Transverse colon (tissue), 3 donors: ENCODE data around the gene PAXIP1.

Experiments
- EP300 ChIP-seq: sonication (generic); formaldehyde crosslinking; IDR thresholded peaks from one replicate; pipeline ENCODE4 v1.6.1; 2017; ENCODE audit warnings: antibody characterized with exemption, low read depth
- POLR2A ChIP-seq: fragments of 450-650 bp; IDR thresholded peaks from one replicate; pipeline ENCODE4 v1.6.1; 2016; ENCODE audit warnings: antibody characterized with exemption, mild to moderate bottlenecking, moderate library complexity
- TF ChIP-seq, protein P1 (sequence below), 5 experiments: fragments of 200-600 bp in 3 of 5; fragments of 450-650 bp in 2 of 5; sonication (generic) in 3 of 5; IDR thresholded peaks; 1 replicate in 2 of 5; 2 replicates in 3 of 5; pipeline ENCODE4 v1.5.1; 2016 to 2017; ENCODE audit warnings: antibody characterized with exemption in 5 of 5, inconsistent platforms in 3 of 5, mild to moderate bottlenecking in 2 of 5, moderate library complexity in 1 of 5

- TF ChIP-seq, protein P1, sequence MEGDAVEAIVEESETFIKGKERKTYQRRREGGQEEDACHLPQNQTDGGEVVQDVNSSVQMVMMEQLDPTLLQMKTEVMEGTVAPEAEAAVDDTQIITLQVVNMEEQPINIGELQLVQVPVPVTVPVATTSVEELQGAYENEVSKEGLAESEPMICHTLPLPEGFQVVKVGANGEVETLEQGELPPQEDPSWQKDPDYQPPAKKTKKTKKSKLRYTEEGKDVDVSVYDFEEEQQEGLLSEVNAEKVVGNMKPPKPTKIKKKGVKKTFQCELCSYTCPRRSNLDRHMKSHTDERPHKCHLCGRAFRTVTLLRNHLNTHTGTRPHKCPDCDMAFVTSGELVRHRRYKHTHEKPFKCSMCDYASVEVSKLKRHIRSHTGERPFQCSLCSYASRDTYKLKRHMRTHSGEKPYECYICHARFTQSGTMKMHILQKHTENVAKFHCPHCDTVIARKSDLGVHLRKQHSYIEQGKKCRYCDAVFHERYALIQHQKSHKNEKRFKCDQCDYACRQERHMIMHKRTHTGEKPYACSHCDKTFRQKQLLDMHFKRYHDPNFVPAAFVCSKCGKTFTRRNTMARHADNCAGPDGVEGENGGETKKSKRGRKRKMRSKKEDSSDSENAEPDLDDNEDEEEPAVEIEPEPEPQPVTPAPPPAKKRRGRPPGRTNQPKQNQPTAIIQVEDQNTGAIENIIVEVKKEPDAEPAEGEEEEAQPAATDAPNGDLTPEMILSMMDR (IDR thresholded peaks at IDR 0.05) = no peak
- TF ChIP-seq POLR2A = no peak
- no peak for TF ChIP-seq EP300
Measured at GRCh38 chr7:155007947-155008346, 5.0 kb upstream of the PAXIP1 start.
